Endometrium (tissue), 2 donors: Measurements from ENCODE around the gene METTL23.

Experiments used
- FAIRE-seq: peaks from 2 replicates; lab custom pipeline; 2012; peaks lifted over from hg19 to GRCh38; lab: Jason Lieb, UNC
- donor health status: control.
- donor health status: control.

METTL23 gene

DNA sequence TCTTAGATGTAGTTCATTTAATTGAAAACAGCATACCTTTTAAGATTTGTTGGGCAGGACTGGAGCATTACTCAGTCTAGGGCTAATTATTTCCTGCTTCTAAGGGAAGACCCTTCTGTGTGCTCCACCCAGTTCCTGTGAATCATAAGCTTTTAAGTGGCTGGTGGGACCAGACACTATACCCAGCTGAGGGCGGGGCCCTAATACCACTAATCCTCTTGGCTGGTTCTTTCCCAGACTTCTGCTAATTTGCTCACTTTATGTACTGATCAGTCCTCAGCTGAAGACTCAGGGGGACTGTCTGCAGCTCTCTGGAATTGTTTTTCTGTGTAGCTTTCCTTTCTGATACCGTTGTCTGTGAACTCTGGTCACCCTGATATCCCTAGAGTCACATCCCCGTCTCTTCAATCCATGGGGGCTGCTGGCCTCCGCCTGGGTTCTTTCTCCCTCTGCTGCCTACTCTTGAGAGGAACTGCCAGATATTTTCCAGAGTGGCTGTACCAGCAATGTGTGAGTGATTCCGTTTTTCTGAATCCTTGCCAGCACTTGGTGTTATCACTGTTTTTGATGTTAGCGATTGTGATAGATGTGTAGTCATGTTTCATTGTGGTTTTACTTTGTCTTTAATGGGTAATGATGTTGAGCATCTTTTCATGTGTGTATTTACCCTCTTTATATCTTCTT, 46.3 kb downstream of the METTL23 start:
- no peak for FAIRE-seq

DNA sequence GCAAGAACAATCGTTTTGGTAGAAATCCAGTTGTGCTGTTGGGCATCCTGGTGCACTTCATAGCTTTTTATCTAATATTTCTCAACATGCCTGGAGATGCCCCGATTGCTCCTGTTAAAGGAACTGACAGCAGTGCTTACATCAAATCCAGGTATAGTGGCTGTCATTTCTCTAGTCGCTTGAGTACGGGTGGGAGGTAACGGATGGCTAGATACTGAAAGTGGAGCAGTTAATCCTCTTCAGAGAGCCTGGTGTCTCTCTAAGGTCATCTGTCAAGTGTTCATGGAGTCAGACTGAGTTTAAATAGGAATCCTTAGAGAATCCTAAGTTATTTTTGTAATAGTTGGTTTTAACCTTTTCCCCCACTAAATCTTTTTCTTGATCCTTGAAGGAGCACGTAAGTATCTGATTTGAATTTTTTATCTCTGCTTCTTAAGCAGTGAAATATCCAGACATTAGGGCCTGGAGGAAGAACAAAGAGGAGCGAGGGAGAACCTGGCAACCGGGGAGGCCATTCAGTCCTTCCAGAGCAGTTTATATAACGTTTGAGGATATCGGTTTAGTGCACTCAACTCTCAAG, 48.5 kb downstream of the METTL23 start:
- FAIRE-seq = no peak

DNA sequence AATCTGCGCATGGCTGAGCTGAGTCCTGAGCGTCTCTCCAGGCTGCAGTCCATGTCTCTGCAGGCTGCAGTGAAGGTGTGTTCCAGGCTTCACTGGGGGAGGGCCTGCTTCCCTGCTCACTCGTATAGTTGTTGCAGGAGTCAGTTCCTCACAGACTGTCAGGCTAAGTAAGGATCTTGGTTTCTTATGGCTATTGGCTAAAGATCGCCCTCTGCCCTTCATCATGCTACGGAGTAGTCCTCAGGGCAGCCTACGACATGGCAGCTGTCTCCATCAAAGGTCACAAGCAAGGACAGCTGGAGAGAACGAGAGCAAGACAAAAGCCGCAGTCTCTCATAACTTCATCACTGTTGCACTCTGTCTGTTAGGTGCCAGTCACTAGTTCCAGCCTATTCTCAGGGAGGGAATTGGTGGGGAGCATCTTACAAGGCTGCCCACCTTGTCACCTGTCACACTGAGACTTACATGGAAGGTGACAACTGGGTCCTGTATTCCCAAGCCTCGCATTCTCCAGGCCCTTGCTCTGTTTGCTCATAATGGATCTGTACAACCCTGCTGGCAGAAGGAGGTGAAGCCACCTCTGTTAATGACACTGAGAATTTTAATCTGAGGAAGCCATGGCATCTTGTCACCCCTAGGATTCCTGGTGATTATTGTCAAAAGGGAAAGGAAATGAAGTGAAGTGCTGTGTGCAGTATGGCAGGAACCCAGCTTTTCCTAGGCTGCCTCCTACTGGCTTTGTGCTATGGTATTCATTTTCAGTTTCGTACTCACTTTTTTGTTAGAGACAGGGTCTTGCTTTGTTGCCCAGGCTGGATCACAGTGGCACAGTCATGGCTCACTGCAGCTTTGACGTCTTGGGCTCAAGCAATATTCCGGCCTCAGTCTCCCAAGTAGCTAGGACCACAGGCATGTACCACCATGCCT, 54.7 kb downstream of the METTL23 start:
- FAIRE-seq = no peak

DNA sequence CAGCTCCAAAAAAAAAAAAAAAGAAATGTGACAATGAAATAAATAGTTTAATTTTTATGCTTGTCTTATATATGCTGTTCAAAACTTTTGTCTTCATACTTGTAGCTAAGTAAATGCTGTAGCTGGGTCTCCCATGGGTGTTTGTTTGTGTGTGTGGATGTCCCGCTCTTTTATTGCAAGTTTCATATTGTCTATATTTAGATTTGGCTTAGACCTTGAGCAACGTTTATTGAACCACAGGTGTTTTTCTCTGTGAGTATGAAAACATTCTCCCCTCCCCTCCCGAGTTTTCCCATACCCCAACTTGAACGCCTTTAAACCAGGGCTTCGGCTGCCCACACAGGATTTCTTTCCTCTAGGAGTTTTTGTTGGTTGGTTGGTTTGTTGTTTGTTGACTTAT, 56.5 kb downstream of the METTL23 start:
- FAIRE-seq = no peak
